Measurements from ENCODE around the gene NBEAL2. TPM values are rescaled to one million over a fixed set of nuclear protein-coding genes. Genes with fewer than 3 reads are reported as not detected.

The NBEAL2 gene
- polyA plus RNA-seq, 1 donor from 2014 or later: 3.3 TPM

DNA sequence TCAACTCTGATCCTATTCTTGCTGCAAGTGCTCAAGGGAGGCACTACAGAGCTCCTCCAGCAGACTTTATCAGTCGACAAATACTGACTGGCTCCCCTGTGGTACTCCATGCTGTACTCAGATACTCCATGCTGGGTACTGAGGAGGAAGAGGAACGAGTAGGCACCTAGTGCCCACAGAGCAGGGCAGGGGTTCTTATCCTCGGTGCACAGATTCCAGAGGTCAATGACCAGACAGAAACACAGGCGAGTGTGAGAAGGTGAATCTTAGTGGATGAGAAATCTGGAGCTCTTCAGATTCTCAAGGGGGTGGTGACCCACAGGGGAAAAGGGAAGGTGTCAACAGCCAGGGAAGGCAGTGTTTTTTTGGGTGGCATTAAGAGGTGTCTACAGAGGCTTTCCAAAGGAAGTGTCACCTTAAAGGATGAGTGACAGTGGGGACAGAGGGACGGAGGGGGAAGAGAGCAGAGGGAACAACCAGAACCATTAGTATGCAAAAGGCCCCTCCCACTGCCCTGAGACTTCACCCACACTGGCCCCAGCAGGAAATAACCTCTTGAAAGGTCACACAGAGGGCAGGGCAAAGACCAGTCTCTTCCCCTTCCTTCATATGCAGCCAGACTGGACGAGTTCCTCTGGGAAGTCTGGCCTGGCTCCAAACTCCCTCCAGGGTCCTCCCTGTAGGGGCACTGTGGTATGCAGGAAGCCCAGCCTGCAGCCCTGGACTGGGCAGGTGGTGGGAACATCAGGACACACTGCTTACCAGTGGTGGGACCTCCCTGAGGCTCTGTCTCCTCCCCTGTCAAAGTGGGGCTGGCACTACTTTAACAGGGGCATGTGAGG, 30.4 kb upstream of the NBEAL2 start:
- Histone ChIP-seq H3K27ac (ENCODE audit: low read length) (no peak overlapping the region), H3K27me3 (ENCODE audit: insufficient read depth, low read depth, low read length) (no peaks in the 10 kb centered on the region), H3K9me3 (ENCODE audit: low read length) (peaks cover 3% of the 10 kb centered on the region), H4K20me1 (ENCODE audit: insufficient read depth) (no peaks in the 10 kb centered on the region), H3K9me2 (ENCODE audit: insufficient read depth, low read length) (no peaks in the 10 kb centered on the region), H2AFZ (ENCODE audit: low read depth, low read length) (no peak overlapping the region), H3K4me3 (ENCODE audit: low read length) (no peak overlapping the region), H3K9ac (ENCODE audit: low read length) (no peak overlapping the region), H3K36me3 (ENCODE audit: insufficient read depth, low read length) (no peaks in the 10 kb centered on the region), H3F3A (ENCODE audit: insufficient read depth, low read length, poor library complexity, severe bottlenecking) (no peaks in the 10 kb centered on the region), H3K79me2 (replicated peaks; ENCODE audit: insufficient read depth, low read length) (peaks cover 28% of the 10 kb centered on the region), H3K4me2 (ENCODE audit: low read length) (no peak overlapping the region)
- TF ChIP-seq RAD21 (conservative IDR thresholded peaks at IDR 0.05) (no peak), TAF1 (IDR thresholded peaks at IDR 0.05; ENCODE audit: low read depth) (no peak)
- TF ChIP-seq, protein P1, sequence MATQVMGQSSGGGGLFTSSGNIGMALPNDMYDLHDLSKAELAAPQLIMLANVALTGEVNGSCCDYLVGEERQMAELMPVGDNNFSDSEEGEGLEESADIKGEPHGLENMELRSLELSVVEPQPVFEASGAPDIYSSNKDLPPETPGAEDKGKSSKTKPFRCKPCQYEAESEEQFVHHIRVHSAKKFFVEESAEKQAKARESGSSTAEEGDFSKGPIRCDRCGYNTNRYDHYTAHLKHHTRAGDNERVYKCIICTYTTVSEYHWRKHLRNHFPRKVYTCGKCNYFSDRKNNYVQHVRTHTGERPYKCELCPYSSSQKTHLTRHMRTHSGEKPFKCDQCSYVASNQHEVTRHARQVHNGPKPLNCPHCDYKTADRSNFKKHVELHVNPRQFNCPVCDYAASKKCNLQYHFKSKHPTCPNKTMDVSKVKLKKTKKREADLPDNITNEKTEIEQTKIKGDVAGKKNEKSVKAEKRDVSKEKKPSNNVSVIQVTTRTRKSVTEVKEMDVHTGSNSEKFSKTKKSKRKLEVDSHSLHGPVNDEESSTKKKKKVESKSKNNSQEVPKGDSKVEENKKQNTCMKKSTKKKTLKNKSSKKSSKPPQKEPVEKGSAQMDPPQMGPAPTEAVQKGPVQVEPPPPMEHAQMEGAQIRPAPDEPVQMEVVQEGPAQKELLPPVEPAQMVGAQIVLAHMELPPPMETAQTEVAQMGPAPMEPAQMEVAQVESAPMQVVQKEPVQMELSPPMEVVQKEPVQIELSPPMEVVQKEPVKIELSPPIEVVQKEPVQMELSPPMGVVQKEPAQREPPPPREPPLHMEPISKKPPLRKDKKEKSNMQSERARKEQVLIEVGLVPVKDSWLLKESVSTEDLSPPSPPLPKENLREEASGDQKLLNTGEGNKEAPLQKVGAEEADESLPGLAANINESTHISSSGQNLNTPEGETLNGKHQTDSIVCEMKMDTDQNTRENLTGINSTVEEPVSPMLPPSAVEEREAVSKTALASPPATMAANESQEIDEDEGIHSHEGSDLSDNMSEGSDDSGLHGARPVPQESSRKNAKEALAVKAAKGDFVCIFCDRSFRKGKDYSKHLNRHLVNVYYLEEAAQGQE (IDR thresholded peaks at IDR 0.05; ENCODE audit: borderline replicate concordance): no peak

DNA sequence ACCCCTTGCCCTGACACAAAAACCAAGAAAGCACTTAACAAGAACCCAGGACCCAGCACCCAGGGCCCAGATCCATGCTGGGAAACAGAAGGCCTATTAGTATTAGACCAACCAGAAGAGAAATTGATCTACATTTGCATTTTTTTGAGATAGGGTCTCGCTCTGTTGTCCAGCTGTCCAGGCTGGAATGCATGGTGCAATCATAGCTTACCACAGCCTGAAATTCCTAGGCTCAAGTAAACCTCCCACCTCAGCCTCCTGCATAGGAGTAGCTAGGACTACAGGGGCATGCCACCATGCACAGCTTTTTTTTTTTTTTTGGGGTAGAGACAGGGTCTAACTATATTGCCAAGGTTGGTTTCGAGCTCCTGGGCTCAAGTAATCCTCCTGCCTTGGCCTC, 29.3 kb upstream of the NBEAL2 start:
- TF ChIP-seq EZH2 (IDR thresholded peaks at IDR 0.05; ENCODE audit: borderline replicate concordance, insufficient read depth, low read length, poor library complexity, severe bottlenecking) (no peak), EP300 (conservative IDR thresholded peaks at IDR 0.05; ENCODE audit: poor library complexity, severe bottlenecking) (no peak), TAF1 (IDR thresholded peaks at IDR 0.05; ENCODE audit: low read depth) (no peak), MXI1 (conservative IDR thresholded peaks at IDR 0.05; ENCODE audit: poor library complexity, severe bottlenecking) (no peak), RAD21 (conservative IDR thresholded peaks at IDR 0.05) (no peak)
- TF ChIP-seq, protein P2, sequence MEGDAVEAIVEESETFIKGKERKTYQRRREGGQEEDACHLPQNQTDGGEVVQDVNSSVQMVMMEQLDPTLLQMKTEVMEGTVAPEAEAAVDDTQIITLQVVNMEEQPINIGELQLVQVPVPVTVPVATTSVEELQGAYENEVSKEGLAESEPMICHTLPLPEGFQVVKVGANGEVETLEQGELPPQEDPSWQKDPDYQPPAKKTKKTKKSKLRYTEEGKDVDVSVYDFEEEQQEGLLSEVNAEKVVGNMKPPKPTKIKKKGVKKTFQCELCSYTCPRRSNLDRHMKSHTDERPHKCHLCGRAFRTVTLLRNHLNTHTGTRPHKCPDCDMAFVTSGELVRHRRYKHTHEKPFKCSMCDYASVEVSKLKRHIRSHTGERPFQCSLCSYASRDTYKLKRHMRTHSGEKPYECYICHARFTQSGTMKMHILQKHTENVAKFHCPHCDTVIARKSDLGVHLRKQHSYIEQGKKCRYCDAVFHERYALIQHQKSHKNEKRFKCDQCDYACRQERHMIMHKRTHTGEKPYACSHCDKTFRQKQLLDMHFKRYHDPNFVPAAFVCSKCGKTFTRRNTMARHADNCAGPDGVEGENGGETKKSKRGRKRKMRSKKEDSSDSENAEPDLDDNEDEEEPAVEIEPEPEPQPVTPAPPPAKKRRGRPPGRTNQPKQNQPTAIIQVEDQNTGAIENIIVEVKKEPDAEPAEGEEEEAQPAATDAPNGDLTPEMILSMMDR (IDR thresholded peaks at IDR 0.05; ENCODE audit: poor library complexity, severe bottlenecking): no peak
- H4K20me1 ChIP-seq (ENCODE audit: insufficient read depth): no peaks in the 10 kb centered on the region
- no peak overlapping the region for H3K27ac ChIP-seq (ENCODE audit: low read length)
- no peaks in the 10 kb centered on the region for H3F3A ChIP-seq (ENCODE audit: insufficient read depth, low read length, poor library complexity, severe bottlenecking)
- no peak overlapping the region for H3K9ac ChIP-seq (ENCODE audit: low read length)
- H3K4me3 ChIP-seq (ENCODE audit: low read length): no peak overlapping the region
- H3K27me3 ChIP-seq (ENCODE audit: insufficient read depth, low read depth, low read length): no peaks in the 10 kb centered on the region
- H3K79me2 ChIP-seq (replicated peaks; ENCODE audit: insufficient read depth, low read length): peaks cover 31% of the 10 kb centered on the region
- H3K9me3 ChIP-seq (ENCODE audit: low read length): peaks cover 3% of the 10 kb centered on the region
- H3K4me2 ChIP-seq (ENCODE audit: low read length): no peak overlapping the region
- H2AFZ ChIP-seq (ENCODE audit: low read depth, low read length): no peak overlapping the region
- no peaks in the 10 kb centered on the region for H3K36me3 ChIP-seq (ENCODE audit: insufficient read depth, low read length)
- no peaks in the 10 kb centered on the region for H3K9me2 ChIP-seq (ENCODE audit: insufficient read depth, low read length)

All from neural cell (in vitro differentiated cells).